Measurements from ENCODE around the gene KREMEN1.

The KREMEN1 gene

DNA sequence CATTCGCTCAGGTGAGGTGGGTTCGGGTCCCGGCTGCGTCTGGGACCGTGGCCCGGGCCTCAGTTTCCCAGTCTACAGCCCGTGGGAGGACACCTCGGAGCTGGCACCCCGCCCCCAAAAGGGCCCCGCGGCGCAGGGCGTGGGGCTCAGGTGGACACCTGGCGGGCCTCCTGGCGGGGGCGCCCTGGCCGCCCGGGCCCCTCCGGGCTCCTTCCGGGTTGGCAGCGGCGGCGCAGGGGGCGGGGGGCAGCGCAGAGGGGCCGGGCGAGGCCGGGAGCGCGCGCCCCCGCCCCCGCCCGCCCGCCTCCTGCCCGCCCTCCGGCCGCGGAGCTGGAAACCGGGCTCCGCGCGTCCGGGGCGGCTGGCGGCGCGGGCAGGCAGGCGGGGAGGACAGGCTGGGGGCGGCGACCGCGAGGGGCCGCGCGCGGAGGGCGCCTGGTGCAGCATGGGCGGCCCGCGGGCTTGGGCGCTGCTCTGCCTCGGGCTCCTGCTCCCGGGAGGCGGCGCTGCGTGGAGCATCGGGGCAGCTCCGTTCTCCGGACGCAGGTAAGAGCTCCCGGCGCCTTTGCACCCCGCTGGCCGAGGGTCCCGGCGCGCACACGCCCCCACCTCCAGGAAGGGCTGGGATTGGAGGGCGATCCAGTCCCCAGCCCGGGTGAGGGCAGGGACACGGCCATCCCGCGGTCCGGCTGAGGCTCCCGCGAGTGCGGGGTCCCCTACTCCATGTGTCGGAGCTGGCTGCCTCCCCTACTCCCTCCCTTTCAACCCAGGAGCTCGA, 132.9 kb downstream of the KREMEN1 start, which contains the start of gene EMID1:
Gene EMID1 (plus strand): TSS at position 303 of the 778 bp plus-strand sequence. CDS start 143 bp downstream, at position 446.
- DNase-seq (ENCODE audit: low read depth in 2 of 2): no peak

- DNase-seq (ENCODE audit: low read depth in 2 of 2): no peak
Measured at GRCh38 chr22:29206372-29207242, 133.8 kb downstream of the KREMEN1 start.

- DNase-seq (ENCODE audit: low read depth in 2 of 2): no peak
Measured at GRCh38 chr22:29207243-29207550, 134.4 kb downstream of the KREMEN1 start.

GRCh38 chr22:29207562-29208501, 135.0 kb downstream of the KREMEN1 start:
- DNase-seq (ENCODE audit: low read depth in 2 of 2): no peak

DNA sequence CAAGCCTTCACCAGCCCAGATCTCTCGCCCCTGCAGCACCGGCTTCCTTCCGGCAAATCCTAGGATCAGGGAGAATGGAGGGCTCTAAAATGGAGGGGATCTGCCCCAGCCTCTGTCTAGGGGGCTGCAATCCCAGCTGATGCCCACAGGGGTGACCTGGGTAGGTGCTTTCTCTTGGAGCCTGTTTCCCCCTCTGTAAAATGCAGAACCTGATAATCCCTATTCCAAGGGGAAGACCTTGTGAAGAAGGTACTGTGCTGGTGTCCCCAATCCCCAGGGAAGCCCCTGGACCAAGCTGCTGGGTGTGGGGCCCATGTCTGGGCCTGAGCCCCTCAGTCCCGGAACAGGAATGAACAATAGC, 135.6 kb downstream of the KREMEN1 start:
- DNase-seq (ENCODE audit: low read depth in 2 of 2): no peak

- no peak for DNase-seq (ENCODE audit: low read depth in 2 of 2)
Measured at GRCh38 chr22:29208879-29209623, 136.2 kb downstream of the KREMEN1 start.

- DNase-seq (ENCODE audit: low read depth in 2 of 2): no peak
Measured at GRCh38 chr22:29209624-29209929, 136.7 kb downstream of the KREMEN1 start.

GRCh38 chr22:29211066-29211465, 138.2 kb downstream of the KREMEN1 start:
- no peak for DNase-seq (ENCODE audit: low read depth in 2 of 2)

DNA sequence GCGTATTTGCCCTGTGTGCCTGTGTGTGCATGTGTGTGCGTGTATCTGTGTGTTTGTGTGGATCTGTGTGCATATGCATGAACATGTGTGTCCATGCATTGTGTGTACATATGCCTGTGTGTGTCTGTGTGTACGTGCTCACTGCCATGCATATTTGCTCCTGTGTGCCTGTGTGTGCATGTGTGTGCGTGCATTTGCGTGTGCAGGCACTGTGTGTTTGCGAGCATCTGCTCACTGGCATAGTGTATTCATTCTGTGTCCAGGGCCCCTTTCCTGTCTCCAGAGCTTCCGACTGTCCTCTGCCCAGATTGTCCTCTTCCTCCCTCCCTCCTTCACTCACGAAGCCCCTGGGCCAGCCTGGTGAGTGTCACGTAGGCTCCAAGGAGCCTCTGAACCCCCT, 138.6 kb downstream of the KREMEN1 start:
- DNase-seq (ENCODE audit: low read depth in 2 of 2): no peak

DNA sequence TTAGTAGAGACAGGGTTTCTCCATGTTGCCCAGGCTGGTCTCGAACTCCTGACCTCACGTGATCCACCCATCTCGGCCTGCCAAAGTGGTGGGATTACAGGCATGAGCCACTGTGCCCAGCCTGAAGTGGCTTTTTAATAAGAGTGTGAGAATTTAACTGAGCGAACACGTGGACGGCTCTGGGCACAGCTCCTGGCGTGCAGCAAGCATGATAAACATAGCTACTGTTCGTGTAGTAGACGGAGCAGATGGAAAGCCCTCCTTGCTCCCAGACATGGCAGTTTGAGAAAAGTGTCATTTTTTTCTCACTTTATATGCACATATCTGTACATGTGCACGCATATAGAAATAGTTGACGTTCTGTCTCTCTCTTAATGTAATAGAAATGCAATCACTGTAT, 139.9 kb downstream of the KREMEN1 start:
- DNase-seq (ENCODE audit: low read depth in 2 of 2): no peak

- no peak for DNase-seq (ENCODE audit: low read depth in 2 of 2)
Measured at GRCh38 chr22:29213493-29213892, 140.7 kb downstream of the KREMEN1 start.

DNA sequence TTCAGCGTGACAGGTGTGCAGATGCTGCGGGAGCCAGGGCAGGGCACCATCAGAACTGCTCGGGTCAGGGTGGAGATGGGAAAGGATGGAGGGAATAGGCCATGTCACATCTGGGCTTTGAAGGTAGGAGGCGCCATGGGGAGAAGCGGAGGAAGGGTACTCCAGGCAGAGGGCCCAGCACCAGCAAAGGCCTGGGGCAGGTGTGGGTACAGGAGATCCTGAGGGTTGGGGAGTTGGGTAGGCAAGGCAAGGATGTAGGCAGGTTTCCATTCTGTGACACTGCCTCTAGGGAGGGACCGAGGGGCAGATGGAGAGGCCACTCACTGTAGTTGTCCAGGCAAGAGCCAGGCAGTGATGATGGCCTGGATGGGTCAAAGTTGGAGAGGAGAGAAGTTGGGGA, 141.4 kb downstream of the KREMEN1 start:
- DNase-seq (ENCODE audit: low read depth in 2 of 2): no peak

- no peak for DNase-seq (ENCODE audit: low read depth in 2 of 2)
Measured at GRCh38 chr22:29215012-29215860, 142.4 kb downstream of the KREMEN1 start.

DNA sequence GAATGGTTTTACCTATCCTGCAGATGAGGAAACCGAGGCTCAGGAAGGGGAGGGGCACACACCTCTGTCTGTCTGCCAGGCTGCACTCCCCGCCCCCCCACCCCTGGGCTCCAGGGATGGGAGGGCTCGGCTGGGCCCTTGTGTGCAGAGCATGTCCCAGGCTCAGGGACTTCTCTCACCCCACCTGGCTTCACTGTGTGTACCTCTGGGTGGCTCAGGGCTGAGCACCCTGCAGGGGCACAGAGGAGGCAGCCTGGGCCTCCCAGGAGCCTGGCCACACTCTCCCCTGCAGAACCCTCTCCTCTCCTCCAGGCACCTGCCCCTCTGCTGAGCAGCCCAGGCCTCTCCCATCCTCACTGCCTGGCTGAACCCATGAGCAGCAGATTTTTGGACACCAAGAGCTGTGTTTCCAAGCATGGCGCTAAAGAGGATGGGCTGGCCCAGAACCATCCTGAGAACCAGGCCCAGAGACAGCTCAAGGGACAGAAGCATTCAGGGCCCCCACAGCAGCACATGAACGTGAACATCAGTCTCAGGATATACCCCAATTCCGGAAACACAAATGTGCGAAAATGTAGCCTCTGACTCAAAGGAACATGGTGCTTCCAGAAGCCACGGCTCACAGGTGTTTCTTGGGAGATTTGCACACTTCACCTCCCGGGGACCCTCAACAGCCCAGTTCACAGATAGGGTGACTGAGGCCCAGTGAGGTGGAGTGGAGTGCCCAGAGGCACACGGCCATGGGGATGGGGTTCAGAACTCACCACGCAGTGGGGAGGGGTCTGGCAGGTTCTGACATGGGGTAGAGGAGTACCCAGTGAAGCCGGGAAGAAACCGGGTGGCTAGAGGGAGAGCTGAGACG, 143.4 kb downstream of the KREMEN1 start:
- no peak for DNase-seq (ENCODE audit: low read depth in 2 of 2)

GRCh38 chr22:29216873-29217666, 144.2 kb downstream of the KREMEN1 start:
- DNase-seq (ENCODE audit: low read depth in 2 of 2): no peak
